ENCODE data around the gene ADAM17. TPM values are rescaled to one million over a fixed set of nuclear protein-coding genes. Genes with fewer than 3 reads are reported as not detected.

The ADAM17 gene
- total RNA-seq, 1 donor from 2014 or later: 91.1 TPM

GRCh38 chr2:9473985-9474360 is 81.7 kb downstream of the ADAM17 start:
- DNase-seq (ENCODE audit: low read depth): no peak
- Histone ChIP-seq H3K27me3 (ENCODE audit: control insufficient read depth, insufficient read depth, low read length) (no peaks in the 10 kb centered on the region), H3K4me3 (ENCODE audit: low read depth, low read length) (peak overlapping the region; percentile 80), H3K36me3 (ENCODE audit: control insufficient read depth, insufficient read depth, low read length) (peaks cover 5% of the 10 kb centered on the region)
- no peak for FAIRE-seq
- no peak for TF ChIP-seq CTCF (IDR thresholded peaks at IDR 0.05; ENCODE audit: insufficient read depth, low read length, severe bottlenecking)

- no peak for FAIRE-seq
- H3K4me3 ChIP-seq (ENCODE audit: low read depth, low read length): peak overlapping the region; percentile 80
- H3K36me3 ChIP-seq (ENCODE audit: control insufficient read depth, insufficient read depth, low read length): peaks cover 5% of the 10 kb centered on the region
- no peaks in the 10 kb centered on the region for H3K27me3 ChIP-seq (ENCODE audit: control insufficient read depth, insufficient read depth, low read length)
- TF ChIP-seq CTCF (IDR thresholded peaks at IDR 0.05; ENCODE audit: insufficient read depth, low read length, severe bottlenecking): peak; percentile 61
- peak; percentile 56 for DNase-seq (ENCODE audit: low read depth)
Measured at GRCh38 chr2:9473308-9473984, 82.2 kb downstream of the ADAM17 start.

- no peaks in the 10 kb centered on the region for H3K27me3 ChIP-seq (ENCODE audit: control insufficient read depth, insufficient read depth, low read length)
- H3K4me3 ChIP-seq (ENCODE audit: low read depth, low read length): no peak overlapping the region
- peaks cover 8% of the 10 kb centered on the region for H3K36me3 ChIP-seq (ENCODE audit: control insufficient read depth, insufficient read depth, low read length)
- TF ChIP-seq CTCF (IDR thresholded peaks at IDR 0.05; ENCODE audit: insufficient read depth, low read length, severe bottlenecking): no peak
- DNase-seq (ENCODE audit: low read depth) (no peak), FAIRE-seq (no peak)
Measured at GRCh38 chr2:9472511-9472910, 83.1 kb downstream of the ADAM17 start.

GRCh38 chr2:9471206-9471605 is 84.4 kb downstream of the ADAM17 start:
- Histone ChIP-seq H3K27me3 (ENCODE audit: control insufficient read depth, insufficient read depth, low read length) (no peaks in the 10 kb centered on the region), H3K4me3 (ENCODE audit: low read depth, low read length) (no peak overlapping the region), H3K36me3 (ENCODE audit: control insufficient read depth, insufficient read depth, low read length) (peaks cover 8% of the 10 kb centered on the region)
- no peak for TF ChIP-seq CTCF (IDR thresholded peaks at IDR 0.05; ENCODE audit: insufficient read depth, low read length, severe bottlenecking)
- FAIRE-seq (no peak), DNase-seq (ENCODE audit: low read depth) (no peak)

GRCh38 chr2:9467687-9468086 is 87.9 kb downstream of the ADAM17 start:
- H3K36me3 ChIP-seq (ENCODE audit: control insufficient read depth, insufficient read depth, low read length): peaks cover 7% of the 10 kb centered on the region
- no peak for TF ChIP-seq CTCF (IDR thresholded peaks at IDR 0.05; ENCODE audit: insufficient read depth, low read length, severe bottlenecking)
- H3K4me3 ChIP-seq (ENCODE audit: low read depth, low read length): no peak overlapping the region
- DNase-seq (ENCODE audit: low read depth): no peak
- H3K27me3 ChIP-seq (ENCODE audit: control insufficient read depth, insufficient read depth, low read length): no peaks in the 10 kb centered on the region
- no peak for FAIRE-seq

GRCh38 chr2:9466147-9466683 is 89.4 kb downstream of the ADAM17 start:
- no peak for FAIRE-seq
- TF ChIP-seq CTCF (IDR thresholded peaks at IDR 0.05; ENCODE audit: insufficient read depth, low read length, severe bottlenecking): no peak
- DNase-seq (ENCODE audit: low read depth): no peak
- Histone ChIP-seq H3K36me3 (ENCODE audit: control insufficient read depth, insufficient read depth, low read length) (peaks cover 7% of the 10 kb centered on the region), H3K27me3 (ENCODE audit: control insufficient read depth, insufficient read depth, low read length) (no peaks in the 10 kb centered on the region), H3K4me3 (ENCODE audit: low read depth, low read length) (no peak overlapping the region)

Measured in bronchial epithelial cell (primary cell).